Neural progenitor cell (in vitro differentiated cells): ENCODE results near the gene SDK2.

Experiments used
- CTCF ChIP-seq: fragments of 200-600 bp; sonication (generic); IDR thresholded peaks from 2 replicates; pipeline ENCODE4 v1.5.1; 2017; ENCODE audit warnings: antibody characterized with exemption, mild to moderate bottlenecking
- EZH2 ChIP-seq: fragments of 200-600 bp; sonication (generic); IDR thresholded peaks from 2 replicates; pipeline ENCODE4 v1.6.1; 2017; ENCODE audit warnings: antibody characterized with exemption, mild to moderate bottlenecking, moderate library complexity

- TF ChIP-seq CTCF (no peak), EZH2 (no peak)
Measured at GRCh38 chr17:73642659-73643000, 1.6 kb downstream of the SDK2 start.
